GM18867 (cell line): ENCODE results near the gene DAPP1.

Source experiments
- ATAC-seq: cut with Tn5 transposase; IDR thresholded peaks from one replicate; pipeline ENCODE4 v1.9.1; 2021; ENCODE audit warnings: mild to moderate bottlenecking, moderate library complexity; ENCODE audit not compliant: unreplicated experiment

DAPP1 gene

DNA sequence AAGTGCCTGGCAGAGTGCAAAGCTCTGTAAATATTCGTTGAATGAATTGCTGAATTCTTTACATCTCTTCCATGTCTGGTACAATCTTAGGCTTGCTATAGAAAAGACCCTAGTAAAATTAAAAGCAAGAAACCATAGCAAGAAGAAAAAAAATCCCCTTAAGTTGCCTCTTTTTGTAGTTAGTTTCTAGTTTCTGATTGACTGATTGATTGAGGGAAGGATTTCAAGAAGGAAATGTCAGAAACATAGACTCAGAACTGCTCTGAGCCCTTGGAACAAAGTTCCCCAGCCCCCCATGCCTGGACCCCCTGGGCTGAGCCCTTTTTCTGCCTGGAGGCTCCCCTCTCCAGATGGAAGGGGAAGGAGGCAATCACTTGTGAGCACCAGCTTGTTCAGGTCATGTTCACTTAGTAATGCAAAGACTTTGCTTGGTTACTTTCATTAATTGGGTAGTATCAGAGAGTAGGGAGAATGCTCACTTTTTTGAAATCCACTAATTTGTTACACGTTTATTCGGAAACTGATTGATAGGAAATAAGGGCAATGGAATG lies 35.6 kb downstream of the DAPP1 start:
- ATAC-seq = no peak

DNA sequence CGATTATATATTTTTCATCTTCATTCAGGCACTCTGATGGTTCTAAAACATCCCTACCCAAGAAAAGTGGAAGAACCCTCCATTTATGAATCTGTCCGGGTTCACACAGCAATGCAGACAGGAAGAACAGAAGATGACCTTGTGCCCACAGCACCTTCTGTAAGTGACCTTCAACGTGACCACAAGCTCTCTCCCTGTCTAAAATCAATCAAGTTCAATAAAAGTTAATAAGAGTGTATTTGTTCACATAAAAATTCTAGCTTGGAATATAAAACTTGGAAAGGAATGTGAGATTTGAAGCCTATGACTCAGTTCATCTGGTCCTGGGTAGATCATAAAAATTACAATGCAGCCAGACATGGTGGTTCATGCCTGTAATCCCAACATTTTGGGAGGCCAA lies 36.6 kb downstream of the DAPP1 start:
- ATAC-seq = no peak

DNA sequence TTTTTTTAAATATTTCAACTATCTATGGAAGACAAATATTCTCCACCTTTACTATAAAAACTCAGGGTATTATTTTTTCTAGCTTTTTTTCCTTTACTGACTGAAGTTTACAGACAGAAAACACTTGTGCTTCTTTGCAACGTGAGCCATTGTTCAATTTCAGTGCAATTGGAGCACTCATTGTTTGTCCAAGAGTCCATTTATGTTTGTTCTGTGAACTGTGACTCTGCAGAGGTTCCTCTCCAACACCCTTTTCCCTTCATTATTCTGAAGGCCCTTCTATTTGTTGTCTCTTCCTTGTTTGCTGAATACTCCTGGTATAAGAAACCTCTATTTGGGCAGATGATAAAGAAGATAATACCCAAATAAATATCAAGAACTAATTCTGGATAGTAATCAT lies 37.4 kb downstream of the DAPP1 start:
- ATAC-seq = no peak

DNA sequence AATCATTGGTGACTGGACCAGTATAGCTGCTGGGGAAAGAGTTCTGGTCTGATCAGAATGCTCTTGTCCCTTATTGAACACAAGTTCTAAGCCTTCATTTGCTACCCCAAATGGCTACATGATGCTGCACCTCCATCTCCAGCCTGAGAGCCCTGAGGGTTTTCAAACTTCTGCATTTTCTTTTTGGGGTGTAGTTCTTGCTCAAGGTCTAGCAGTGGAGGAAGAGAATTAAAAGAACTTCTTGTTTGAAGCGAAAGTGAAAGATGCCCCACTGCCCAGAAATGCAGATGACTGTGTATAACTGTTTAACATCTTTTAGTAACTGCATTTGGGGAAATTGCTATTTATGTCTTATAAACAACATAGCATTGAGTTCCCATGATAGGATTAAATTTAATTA lies 39.1 kb downstream of the DAPP1 start:
- peak; percentile 52 for ATAC-seq

- ATAC-seq = no peak
These were observed 39.5 kb downstream of the DAPP1 start for GRCh38 chr4:99856166-99856565.

DNA sequence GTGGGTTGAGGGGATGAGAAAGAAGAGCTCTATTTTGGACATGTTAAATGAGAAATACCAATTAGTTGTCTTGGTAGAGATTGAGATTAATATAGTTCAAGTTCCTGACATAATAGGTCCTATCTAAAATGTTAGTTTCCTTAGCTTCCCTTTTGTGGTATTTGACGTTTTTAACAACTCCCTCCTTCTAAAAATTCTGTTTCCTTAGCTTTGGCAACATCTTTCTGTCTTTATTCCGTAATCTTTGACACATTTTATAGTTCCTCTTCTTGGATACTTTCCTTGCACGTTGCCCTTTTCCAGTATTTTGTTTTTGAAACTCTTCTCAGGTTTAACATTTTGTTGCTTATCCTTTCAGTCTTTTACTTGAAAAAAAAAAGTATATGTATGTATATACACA lies 40.7 kb downstream of the DAPP1 start:
- no peak for ATAC-seq

DNA sequence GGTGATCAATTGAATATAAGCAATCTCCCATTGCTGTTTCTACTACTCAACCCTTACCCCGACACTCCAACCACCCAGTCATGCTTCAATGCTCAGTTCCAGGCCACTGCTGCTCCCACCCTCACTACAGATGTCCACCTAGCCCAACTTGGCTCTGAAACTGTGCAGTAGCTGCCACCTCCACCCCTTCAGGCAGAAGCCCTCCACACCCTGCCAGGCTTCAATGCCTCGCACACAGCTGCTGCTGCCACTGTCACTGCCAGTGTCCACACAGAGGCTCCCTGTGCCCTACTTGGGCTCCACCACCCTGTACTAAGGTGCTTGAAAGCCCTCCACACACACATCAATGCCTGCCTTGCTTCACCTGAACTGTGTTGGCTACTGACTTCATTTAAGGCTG lies 43.0 kb downstream of the DAPP1 start:
- ATAC-seq = peak; percentile 54

GRCh38 chr4:99860521-99860920 lies 43.9 kb downstream of the DAPP1 start:
- no peak for ATAC-seq

DNA sequence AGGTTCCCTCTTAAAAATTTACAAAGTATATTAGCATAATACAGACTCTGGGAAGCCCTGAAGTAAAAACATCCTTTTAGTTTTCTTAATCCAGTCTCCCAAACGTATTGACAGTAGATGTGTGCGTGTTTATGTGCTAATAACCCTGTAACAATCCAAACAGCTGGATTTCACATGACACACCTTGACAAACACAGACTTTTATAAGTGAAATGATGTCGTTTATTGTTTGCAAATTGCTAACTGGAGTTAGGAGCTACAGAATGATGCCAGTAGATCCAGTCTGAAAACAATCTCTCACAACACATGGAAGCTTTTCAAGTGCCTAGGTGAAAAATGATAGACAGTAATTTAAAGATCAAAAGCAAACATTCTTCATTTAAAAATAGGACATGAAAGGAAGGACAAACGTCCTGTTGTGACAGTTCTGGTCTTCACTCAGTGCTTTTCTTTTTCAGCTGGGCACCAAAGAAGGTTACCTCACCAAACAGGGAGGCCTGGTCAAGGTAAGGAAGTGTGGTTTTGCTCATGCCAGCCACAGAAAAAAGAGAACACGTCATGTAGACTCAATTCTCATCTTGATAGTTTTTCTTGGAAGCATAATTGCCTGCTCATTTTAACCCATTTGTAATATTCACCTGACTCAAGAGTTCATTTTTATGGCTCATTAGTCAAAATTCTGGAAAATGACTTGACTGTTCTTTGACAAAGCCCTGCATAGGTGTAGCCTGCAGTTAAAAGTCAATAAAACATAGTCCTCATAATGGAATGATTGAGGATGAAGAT lies 44.7 kb downstream of the DAPP1 start:
- peak; percentile 67 for ATAC-seq

GRCh38 chr4:99863804-99864203 lies 47.2 kb downstream of the DAPP1 start:
- no peak for ATAC-seq

GRCh38 chr4:99868126-99868596 lies 51.5 kb downstream of the DAPP1 start:
- ATAC-seq = no peak

DNA sequence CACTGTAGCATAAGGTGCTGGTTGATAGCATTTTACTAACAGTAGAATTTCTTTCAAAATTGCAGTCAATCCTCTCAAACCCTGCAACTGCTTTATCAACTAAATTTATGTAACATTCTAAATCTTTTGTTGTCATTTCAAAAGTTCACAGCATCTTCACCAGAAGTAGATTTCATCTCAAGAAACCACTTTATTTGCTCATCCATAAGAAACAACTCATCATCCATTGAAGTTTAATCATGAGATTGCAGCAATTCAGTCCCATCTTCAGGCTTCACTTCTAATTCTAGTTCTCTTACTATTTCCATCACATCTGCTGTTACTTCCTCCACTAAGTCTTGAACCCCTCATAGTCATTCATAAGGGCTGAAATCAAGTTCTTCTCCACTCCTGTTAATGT lies 55.9 kb downstream of the DAPP1 start:
- no peak for ATAC-seq

DNA sequence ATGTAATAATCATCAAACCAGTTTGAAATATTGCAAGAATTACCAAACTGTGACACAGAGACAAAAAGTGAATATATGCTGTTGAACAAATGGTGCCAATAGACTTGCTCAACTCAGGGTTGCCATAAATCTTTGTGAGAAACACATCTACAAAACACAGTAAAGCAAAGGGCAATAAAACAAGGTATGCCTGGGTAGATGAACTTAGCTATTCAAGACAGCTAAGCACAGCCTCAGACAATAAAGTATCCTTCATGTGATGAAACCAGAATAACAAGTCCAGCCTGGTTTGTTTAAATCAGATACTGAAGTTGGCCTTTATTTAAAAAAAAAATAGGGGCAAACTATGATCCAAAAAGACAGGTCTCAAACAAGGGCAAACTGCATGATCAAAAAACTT lies 58.4 kb downstream of the DAPP1 start:
- ATAC-seq = no peak

GRCh38 chr4:99876946-99877345 lies 60.3 kb downstream of the DAPP1 start:
- no peak for ATAC-seq

DNA sequence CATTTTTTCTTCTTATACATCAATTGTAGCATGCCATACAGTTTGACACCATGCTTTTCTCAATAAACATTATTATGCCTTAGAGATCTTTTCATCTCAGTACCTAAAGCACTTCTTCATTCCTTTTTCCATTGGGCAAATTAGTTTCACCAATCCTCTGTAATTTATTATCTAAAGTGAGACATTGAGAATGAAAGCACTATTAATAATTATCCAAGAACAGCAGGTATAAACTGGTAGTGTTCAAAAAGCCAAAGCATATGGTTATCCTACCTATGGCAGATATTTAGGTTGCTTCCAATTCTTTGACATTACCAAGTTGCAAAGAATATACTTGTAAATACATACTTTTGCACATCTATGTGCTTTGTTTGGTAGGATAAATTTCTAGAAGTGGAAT lies 62.0 kb downstream of the DAPP1 start:
- ATAC-seq = no peak

DNA sequence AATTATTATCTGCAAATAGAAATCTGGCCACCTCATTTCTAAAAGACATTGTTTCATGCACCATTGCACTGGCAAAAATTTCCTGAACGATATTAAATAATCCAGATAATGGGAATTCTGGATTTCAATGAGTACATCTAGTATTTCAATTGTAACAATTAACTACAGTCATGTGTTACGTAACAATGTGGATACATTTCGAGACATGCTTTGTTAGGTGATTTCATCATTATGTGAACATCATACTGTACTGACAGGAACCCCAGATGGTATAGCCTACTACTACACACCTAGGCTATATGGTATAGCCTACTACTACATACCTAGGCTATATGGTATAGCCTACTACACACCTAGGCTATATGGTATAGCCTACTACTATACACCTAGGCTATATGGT lies 62.8 kb downstream of the DAPP1 start:
- no peak for ATAC-seq

DNA sequence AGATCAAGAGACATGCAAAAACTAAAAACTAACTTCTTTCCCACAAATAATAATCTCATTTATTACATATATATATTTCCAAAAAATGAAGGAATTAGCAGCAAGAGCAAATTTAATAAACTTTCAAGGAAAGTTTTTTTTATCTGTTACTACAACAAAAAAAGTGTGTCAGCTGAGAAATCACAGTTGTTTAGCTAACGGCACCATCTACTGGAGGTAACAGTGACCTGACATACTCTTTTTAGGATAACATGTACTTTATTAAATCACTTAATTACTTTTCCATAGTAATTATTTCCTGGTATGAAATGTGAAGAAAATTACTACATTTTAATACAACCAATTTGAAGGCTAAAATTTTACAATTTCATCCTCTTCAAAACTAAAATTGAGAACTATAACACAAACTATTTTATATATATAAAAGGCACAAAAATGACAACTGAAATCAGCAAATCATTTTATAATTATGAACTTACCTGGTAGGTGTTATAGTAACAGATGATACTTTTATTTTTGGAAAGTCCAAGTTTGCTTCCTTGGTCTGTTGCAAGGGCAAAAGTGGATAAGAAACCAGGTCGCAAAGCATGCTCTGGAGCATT lies 68.5 kb downstream of the DAPP1 start:
- no peak for ATAC-seq

DNA sequence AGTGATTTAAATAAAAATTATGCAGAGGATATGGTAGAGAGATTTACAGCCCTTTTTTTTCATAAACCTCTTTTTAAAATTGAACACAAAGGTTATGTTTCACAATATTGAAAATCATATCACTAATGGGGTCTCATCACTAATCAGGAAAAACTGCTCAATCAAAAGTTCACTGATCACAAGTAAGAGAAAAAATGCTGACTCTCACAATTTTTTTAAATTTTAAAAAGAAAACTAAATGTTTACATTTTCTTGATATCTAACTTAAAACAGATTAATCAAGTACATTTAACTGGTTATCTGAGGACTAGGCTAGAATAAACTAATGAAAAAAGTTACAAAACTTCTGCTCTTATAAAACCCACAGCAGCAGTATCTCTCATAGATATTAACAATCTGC lies 69.1 kb downstream of the DAPP1 start:
- ATAC-seq = no peak

- no peak for ATAC-seq
These were observed 69.5 kb downstream of the DAPP1 start for GRCh38 chr4:99886146-99886545.

DNA sequence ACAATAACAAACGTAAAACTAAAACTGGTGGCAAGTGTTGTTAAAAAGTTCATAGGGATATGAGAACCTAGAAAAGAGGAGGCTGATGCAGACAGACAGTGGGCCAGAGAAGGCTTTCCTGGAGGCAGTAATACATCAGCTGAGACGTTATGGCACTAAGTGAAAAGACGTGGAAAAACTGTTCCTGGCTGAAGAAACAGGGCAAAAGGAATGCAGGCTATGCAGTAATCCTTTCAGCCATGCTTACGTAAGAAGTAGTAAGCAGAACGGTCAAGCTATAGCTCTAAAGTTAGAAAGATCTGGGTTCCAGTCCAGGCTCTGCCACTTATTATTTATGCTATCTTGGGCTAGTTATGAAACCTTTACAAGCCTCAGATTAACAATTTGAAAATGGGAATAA lies 71.2 kb downstream of the DAPP1 start:
- ATAC-seq = no peak

GRCh38 chr4:99891351-99891750 lies 74.7 kb downstream of the DAPP1 start:
- ATAC-seq = no peak

DNA sequence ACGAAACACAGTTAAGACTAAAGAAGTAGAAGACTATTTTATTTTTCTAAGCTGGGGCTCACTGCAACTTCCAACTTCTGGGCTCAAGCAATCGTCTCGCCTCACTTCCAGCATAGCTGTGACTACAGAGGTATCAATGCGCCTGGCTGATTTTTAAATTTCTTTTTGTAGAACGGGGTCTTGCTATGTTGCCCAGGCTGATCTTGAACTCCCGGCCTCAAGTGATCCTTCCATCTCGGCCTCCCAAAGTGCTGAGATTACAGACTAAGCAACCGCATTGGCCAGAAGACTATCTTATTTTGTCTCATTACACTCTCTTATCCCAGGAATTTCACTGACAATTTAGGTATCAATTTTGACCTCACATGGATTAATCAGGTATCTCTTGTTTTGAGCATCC lies 76.4 kb downstream of the DAPP1 start:
- no peak for ATAC-seq

GRCh38 chr4:99893839-99894160 lies 77.2 kb downstream of the DAPP1 start:
- no peak for ATAC-seq
